Left forelimb (tissue), 1 donor: Measurements from ENCODE around the gene EPS8L1.
"Not testable (repeated sequence)": the region's sequence is repeated elsewhere in the genome, so short reads cannot be mapped to it uniquely, and the experiment has no call there.

Experiments
- DNase-seq: peaks from one replicate; pipeline ENCODE4 v3.0.0-alpha.2; 2018; ENCODE audit warnings: low spot score

EPS8L1 gene

GRCh38 chr19:55075371-55075998 lies at the start of gene EPS8L1:
EPS8L1 (plus strand) TSS chr19:55075869; CDS start chr19:55076445, 576 bp downstream.
- no peak for DNase-seq

- DNase-seq, result not testable (repeated sequence)
Measured at GRCh38 chr19:55027140-55027471, 48.6 kb upstream of the EPS8L1 start.

- DNase-seq, result no peak
Measured at GRCh38 chr19:55027472-55028337, 48.0 kb upstream of the EPS8L1 start.

DNA sequence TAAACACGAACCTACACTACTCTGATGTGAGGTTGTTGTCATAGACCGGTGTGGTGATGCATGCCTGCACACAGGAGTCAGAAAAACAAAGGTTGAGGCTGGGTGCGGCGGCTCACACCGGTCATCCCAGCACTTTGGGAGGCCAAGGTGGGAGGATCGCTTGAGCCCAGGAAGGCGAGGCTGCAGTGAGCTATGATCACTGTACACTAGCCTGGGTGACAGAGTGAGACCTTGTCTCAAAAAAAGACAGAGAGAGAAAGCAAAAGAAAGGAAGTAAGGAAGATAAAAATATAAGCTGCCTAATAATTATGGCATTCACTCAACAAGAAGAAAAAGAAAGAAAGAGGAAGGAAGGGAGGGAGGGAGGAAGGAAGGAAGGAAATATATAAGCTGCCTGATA lies 46.9 kb upstream of the EPS8L1 start:
- DNase-seq, result no peak

DNA sequence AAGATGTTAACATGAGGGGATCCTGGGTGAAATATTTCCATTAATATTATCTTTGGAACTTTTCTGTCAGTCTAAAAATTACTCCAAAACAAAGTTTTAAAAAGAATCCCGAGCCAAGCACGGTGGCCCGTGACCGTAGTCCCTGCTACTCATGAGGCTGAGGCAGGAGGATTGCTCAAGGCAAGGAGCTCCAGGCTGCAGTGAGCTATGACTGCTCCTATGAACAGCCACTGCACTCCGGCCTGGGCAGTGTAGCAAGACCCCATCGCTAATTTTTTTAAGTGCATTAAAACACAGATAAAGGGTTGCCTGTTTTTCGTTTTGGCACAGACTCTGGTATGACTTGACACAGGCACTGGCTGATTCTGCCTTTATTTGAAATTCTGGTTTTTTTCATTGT lies 44.5 kb upstream of the EPS8L1 start:
- no peak for DNase-seq

- DNase-seq, result no peak
Measured at GRCh38 chr19:55032170-55032800, 43.4 kb upstream of the EPS8L1 start.

- DNase-seq, result not testable (repeated sequence)
Measured at GRCh38 chr19:55032976-55033643, 42.6 kb upstream of the EPS8L1 start.

GRCh38 chr19:55034751-55035150 lies 40.9 kb upstream of the EPS8L1 start:
- DNase-seq, result no peak

GRCh38 chr19:55036058-55036457 lies 39.6 kb upstream of the EPS8L1 start:
- DNase-seq, result no peak

DNA sequence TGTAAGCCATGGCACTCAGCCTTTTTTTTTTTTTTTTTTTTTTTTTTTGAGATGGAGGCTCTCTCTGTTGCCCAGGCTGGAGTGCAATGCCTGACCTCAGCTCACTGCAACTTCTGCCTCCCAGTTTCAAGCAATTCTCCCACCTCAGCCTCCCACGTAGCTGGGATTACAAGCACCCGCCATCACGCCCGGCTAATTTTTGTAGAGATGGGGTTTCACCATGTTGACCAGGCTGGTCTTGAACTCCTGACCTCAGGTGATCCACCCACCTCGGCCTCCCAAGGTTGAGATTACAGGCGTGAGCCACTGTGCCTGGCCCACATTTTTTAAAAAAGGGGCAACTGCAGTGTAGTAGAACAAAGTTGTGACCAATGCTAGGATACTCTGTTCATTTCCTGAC lies 38.1 kb upstream of the EPS8L1 start:
- DNase-seq, result not testable (repeated sequence)

- not testable (repeated sequence) for DNase-seq
Measured at GRCh38 chr19:55040654-55041053, 35.0 kb upstream of the EPS8L1 start.

DNA sequence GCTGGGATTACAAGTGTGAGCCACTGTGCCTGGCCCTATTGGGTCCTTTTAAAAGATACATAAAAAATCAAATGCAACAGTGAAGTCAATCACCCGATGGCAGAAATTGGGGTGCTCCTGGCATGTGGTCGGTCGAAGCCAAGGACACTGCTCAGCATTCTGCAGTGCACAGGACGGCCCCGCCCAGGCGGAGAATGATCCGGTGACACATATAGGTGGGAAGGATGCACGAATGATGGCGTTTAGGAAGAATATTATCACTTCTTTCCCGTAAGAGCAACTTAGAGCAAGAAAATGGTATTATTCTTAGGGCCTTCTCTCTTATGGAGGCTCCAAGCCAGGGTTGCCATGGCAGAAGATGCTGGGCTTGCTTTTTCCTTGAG lies 34.4 kb upstream of the EPS8L1 start:
- no peak for DNase-seq

GRCh38 chr19:55041627-55042343 lies 33.9 kb upstream of the EPS8L1 start:
- no peak for DNase-seq

DNA sequence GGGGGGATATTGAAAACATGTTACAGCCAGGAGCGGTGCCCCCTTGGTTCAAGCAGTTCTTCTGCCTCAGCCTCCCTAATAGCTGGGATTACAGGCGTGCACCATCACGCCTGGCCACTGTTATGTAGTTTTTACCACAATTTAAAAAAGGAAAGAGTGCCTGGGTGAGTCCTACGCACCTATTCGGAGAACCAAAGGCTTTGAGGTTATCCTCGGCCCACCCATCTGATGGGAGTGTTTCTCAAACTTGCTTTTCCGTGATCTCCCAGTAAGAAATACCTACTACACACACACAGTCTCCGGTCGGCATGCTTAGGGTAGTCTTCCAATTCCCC lies 33.4 kb upstream of the EPS8L1 start:
- DNase-seq, result no peak

- DNase-seq, result no peak
Measured at GRCh38 chr19:55042688-55043087, 33.0 kb upstream of the EPS8L1 start.

- DNase-seq, result no peak
Measured at GRCh38 chr19:55044286-55044685, 31.4 kb upstream of the EPS8L1 start.

DNA sequence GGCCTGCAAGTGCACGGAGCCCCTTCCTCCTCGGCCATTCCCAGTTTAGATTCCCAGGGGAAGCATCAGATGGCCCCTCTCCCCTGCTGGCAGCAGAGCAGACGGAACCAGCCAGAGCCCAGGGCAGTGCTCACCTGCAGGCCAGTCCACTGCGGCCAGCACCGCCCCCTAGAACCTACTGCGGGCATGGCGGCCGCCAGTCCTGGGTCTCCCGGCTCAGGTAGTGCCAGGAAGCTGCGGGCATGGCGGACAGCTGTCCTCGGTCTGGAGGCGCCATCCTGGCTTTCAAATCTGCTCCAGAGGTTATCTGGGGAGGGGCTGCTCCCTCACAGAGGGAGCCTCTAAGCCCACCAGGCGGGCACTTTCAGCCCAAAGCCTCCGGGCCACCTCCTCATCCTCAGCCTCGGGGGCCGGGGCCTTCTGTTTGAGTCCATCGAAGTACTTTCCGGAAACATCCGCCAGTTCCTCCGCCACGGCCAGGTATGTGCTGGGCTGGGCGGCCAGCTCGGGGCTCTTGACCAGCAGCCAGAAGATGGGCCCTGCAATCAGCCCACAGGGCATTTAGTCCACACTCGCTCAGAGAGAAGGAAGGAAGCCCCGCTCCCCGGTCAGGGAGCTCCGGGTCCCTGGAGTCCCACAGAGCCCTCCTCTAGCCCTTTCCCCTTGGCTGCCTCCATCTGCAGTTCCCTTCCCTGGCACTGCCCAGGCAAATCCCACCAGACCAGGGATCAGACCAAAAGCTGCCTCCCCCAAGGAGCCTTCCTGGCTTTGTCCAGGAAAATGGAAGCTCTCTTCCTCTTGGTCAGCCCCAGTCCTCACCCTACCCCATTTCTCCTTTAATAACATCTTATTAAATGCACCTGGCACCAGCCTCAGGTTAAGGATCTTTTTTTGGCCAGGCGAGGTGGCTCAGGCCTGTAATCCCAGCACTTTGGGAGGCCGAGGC lies 30.6 kb upstream of the EPS8L1 start:
- no peak for DNase-seq

DNA sequence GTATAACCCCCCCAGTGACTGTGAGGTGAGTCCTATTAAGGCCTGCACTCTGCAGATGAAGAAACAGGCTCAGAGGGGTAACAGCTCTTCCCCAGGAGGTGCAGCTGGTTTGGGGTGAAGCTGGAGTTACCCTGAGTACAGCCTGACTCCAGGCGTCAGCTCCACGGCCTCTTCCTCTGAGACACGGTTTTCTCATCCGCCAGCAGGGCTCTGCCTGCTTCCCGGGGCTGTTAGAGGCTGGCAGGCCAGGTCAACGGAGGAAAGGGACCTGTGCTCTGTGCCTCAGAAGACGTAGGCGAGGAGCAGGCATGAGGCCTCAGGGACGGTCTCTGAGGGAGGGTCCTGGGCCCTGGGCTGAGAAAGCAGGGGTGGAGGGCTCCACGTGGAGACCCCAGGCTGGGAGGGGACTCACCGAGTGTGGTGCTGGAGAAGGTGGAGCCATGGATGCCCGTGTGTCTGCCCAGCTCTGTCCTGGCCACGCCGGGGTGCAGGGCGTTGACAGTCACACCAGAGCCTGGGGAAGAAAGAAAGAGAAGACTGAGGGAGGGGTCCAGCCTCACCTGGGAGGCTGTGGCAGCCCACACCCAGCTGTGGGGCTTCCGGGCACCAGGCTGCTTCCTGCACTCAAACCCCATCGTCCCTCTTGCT lies 28.6 kb upstream of the EPS8L1 start:
- no peak for DNase-seq

DNA sequence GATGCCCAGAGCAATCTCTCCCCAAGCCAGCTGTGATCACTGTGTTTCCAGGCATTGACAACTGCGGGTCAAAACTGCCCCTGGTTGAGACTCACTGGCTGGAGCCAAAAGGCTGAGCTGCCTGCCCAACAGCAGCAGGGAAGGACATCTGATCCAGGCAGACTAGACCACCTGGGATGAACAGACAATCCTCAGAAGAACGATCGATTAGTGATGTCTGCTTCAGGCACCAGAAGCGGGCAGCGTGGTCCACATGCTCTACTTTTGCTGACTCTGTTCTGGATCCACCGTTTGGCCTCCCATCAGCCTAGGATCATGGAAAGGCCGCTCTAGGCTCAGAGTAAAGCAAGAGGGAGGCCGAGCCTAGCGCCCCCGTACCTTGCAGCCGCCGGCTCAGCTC lies 27.7 kb upstream of the EPS8L1 start:
- no peak for DNase-seq

GRCh38 chr19:55048446-55048845 lies 27.2 kb upstream of the EPS8L1 start:
- no peak for DNase-seq
